CD4-positive, alpha-beta T cell (primary cell): ENCODE results near the gene SYK. TPM values are rescaled to one million over a fixed set of nuclear protein-coding genes. Genes with fewer than 3 reads are reported as not detected.

Source experiments
- ATAC-seq: fragments of 200-7000 bp; cut with Tn5 transposase; one replicate; pipeline ENCODE4 v1.10.0; 2022; ENCODE audit warnings: mild to moderate bottlenecking; ENCODE audit not compliant: poor library complexity
- CTCF ChIA-PET: fragments of 350-600 bp; sonication (Branson Sonifier 250); formaldehyde crosslinking; loops from one replicate; lab custom pipeline; 2021; ENCODE audit warnings: antibody characterized with exemption, inconsistent platforms; lab: Charles Lee
- POLR2A ChIA-PET: fragments of 350-600 bp; sonication (Branson Sonifier 250); formaldehyde crosslinking; loops from one replicate; lab custom pipeline; 2021; ENCODE audit warnings: antibody characterized with exemption, inconsistent platforms; lab: Charles Lee
- DNase-seq, 14 experiments: peaks; one replicate each; pipeline ENCODE4 v3.0.0-alpha.2; 2013 to 2020; ENCODE audit warnings: mixed read lengths in 2 of 14
- H3K27ac ChIP-seq, 2 donors: one replicate each; pipeline versions ENCODE4 v1.5.1 to v1.7.0; 2013; ENCODE audit warnings: low read length in 2 of 2, low read depth in 1 of 2, mild to moderate bottlenecking in 1 of 2
- H3K27me3 ChIP-seq, 2 experiments: 1 replicate in 1 of 2; 2 replicates in 1 of 2; pipeline versions ENCODE4 v1.6.1 to v1.7.0; 2013; ENCODE audit warnings: low read length in 2 of 2, control low read depth in 1 of 2, mild to moderate bottlenecking in 1 of 2, moderate library complexity in 1 of 2; ENCODE audit not compliant: insufficient read depth in 2 of 2, control insufficient read depth in 1 of 2
- H3K36me3 ChIP-seq: one replicate; pipeline ENCODE4 v1.6.1; 2013; ENCODE audit warnings: low read length, control low read depth; ENCODE audit not compliant: insufficient read depth
- H3K4me1 ChIP-seq: one replicate; pipeline ENCODE4 v1.6.1; 2013; ENCODE audit warnings: low read length, control low read depth; ENCODE audit not compliant: insufficient read depth
- H3K4me3 ChIP-seq: one replicate; pipeline ENCODE4 v1.5.1; 2013; ENCODE audit warnings: mild to moderate bottlenecking, low read length, moderate library complexity
- H3K9me3 ChIP-seq, 2 experiments: 1 replicate in 1 of 2; 2 replicates in 1 of 2; pipeline versions ENCODE4 v1.6.1 to v1.7.0; 2013; ENCODE audit warnings: low read length in 2 of 2, mild to moderate bottlenecking in 2 of 2, control low read depth in 1 of 2, moderate library complexity in 1 of 2; ENCODE audit not compliant: control insufficient read depth in 1 of 2, insufficient read depth in 1 of 2
- H3K27ac Mint-ChIP-seq: one replicate; pipeline ENCODE4 v1.8.0; 2020; ENCODE audit warnings: mixed read lengths
- H3K27me3 Mint-ChIP-seq: one replicate; pipeline ENCODE4 v1.8.0; 2021; ENCODE audit warnings: mixed read lengths
- H3K36me3 Mint-ChIP-seq: one replicate; pipeline ENCODE4 v1.8.0; 2021; ENCODE audit warnings: low read depth, mixed read lengths
- H3K4me1 Mint-ChIP-seq: one replicate; pipeline ENCODE4 v1.8.0; 2021; ENCODE audit warnings: low read depth, mixed read lengths
- H3K4me3 Mint-ChIP-seq: one replicate; pipeline ENCODE4 v1.8.0; 2020; ENCODE audit warnings: mild to moderate bottlenecking, mixed read lengths
- H3K9me3 Mint-ChIP-seq: one replicate; pipeline ENCODE4 v1.8.0; 2020; ENCODE audit warnings: mixed read lengths
- intact Hi-C, 2 experiments: fragments of 100-400 bp; cut with DNase I in 1 of 2; cut with micrococcal nuclease in 1 of 2; formaldehyde crosslinking; loops; one replicate each; pipeline versions ENCODE4 v1.15.1 to v1.9.0; 2023 to 2025; cut with DNase I, micrococcal nuclease
- total RNA-seq, 174 experiments: library from RNA in 2 of 174; stranded (reverse) in 2 of 174; gene quantifications; one replicate each; pipeline ENCODE4 v1.2.3 and lab custom pipeline; 2021 to 2026
- TF ChIP-seq, protein P1 (sequence below): fragments of 200-600 bp; IDR thresholded peaks from one replicate; pipeline ENCODE4 v1.8.0; 2022; ENCODE audit warnings: antibody characterized with exemption, mild to moderate bottlenecking

The SYK gene
- total RNA-seq, 2 experiments from 2014 or later, result 1.1 to 1.2 TPM

DNA sequence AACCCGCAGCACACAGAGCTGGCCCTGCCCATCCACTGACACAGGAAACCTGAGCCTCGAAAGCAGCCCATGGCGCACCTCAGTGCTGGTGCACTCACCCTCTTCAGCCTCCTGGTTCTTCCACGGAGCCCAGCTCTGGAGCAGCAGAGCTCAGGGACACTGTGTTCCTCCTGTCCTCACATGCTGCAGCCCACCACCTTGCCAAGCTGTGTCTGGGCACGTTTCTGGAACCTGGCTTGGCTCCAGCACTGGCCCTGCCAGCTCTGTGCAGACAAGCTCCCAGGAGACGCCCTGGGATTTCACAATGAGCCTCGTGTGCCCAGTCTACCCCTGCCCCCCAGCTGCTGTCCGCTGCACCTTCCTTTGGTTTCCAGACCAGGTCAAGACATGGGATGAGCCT, 119.5 kb downstream of the SYK start:
- no peak overlapping the region for H3K27ac ChIP-seq
- H3K9me3 ChIP-seq, result no peaks in the 10 kb centered on the region
- no peak overlapping the region for H3K4me3 ChIP-seq
- no peak overlapping the region for H3K4me3 Mint-ChIP-seq
- H3K27ac Mint-ChIP-seq, result no peak overlapping the region
- H3K9me3 Mint-ChIP-seq, result no peaks in the 10 kb centered on the region
- no peak for ATAC-seq
- H3K36me3 ChIP-seq, result no peaks in the 10 kb centered on the region
- TF ChIP-seq, protein P1, sequence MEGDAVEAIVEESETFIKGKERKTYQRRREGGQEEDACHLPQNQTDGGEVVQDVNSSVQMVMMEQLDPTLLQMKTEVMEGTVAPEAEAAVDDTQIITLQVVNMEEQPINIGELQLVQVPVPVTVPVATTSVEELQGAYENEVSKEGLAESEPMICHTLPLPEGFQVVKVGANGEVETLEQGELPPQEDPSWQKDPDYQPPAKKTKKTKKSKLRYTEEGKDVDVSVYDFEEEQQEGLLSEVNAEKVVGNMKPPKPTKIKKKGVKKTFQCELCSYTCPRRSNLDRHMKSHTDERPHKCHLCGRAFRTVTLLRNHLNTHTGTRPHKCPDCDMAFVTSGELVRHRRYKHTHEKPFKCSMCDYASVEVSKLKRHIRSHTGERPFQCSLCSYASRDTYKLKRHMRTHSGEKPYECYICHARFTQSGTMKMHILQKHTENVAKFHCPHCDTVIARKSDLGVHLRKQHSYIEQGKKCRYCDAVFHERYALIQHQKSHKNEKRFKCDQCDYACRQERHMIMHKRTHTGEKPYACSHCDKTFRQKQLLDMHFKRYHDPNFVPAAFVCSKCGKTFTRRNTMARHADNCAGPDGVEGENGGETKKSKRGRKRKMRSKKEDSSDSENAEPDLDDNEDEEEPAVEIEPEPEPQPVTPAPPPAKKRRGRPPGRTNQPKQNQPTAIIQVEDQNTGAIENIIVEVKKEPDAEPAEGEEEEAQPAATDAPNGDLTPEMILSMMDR, result no peak
- intact Hi-C loops, result no loop called here
- H3K4me1 Mint-ChIP-seq, result no peaks in the 10 kb centered on the region
- H3K4me1 ChIP-seq, result no peaks in the 10 kb centered on the region
- CTCF ChIA-PET, result no interaction called here
- DNase-seq, result no peak
- POLR2A ChIA-PET, result no interaction called here
- peaks cover 17% of the 10 kb centered on the region for H3K27me3 Mint-ChIP-seq
- H3K36me3 Mint-ChIP-seq, result no peaks in the 10 kb centered on the region
- H3K27me3 ChIP-seq, result peaks cover 0 to 2% of the 10 kb centered on the region in 2 experiments

DNA sequence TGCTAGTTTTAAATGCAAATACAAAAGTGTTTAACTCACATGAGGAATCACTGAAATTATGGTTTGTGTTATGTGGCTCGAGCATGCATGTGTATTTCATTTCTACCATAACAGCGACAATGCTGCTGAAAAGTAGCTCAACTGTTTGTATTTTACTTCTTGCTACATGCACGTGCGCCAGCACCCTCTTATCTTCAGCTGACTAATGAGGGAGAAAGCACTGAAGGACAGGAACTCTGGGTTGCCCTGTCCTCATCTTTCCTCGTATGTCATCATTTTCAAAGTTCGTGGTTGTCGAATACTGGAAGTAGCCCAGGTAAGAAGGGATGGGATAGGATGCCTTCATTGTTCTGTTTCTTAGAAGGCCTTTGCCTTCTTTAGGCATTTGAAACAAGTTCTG, 120.3 kb downstream of the SYK start:
- Mint-ChIP-seq H3K9me3 (no peaks in the 10 kb centered on the region), H3K4me1 (no peaks in the 10 kb centered on the region), H3K4me3 (no peak overlapping the region), H3K27me3 (peaks cover 18% of the 10 kb centered on the region), H3K27ac (no peak overlapping the region), H3K36me3 (no peaks in the 10 kb centered on the region)
- intact Hi-C loops, result no loop called here
- Histone ChIP-seq H3K4me1 (no peaks in the 10 kb centered on the region), H3K4me3 (no peak overlapping the region), H3K27ac (no peak overlapping the region), H3K9me3 (no peaks in the 10 kb centered on the region), H3K27me3 (peaks cover 2 to 9% of the 10 kb centered on the region in 2 experiments), H3K36me3 (no peaks in the 10 kb centered on the region)
- ATAC-seq (no peak), DNase-seq (no peak)
- TF ChIP-seq, protein P1, result no peak
- POLR2A ChIA-PET, result no interaction called here
- CTCF ChIA-PET, result no interaction called here

GRCh38 chr9:90925581-90926257, 124.1 kb downstream of the SYK start:
- H3K27ac ChIP-seq, result no peak overlapping the region
- H3K4me3 ChIP-seq, result no peak overlapping the region
- no peaks in the 10 kb centered on the region for H3K36me3 ChIP-seq
- Mint-ChIP-seq H3K36me3 (no peaks in the 10 kb centered on the region), H3K4me3 (no peak overlapping the region), H3K4me1 (no peaks in the 10 kb centered on the region), H3K27me3 (peaks cover 22% of the 10 kb centered on the region), H3K27ac (no peak overlapping the region), H3K9me3 (no peaks in the 10 kb centered on the region)
- intact Hi-C loops, result no loop called here
- no peaks in the 10 kb centered on the region for H3K4me1 ChIP-seq
- ChIA-PET CTCF (no interaction called here), POLR2A (no interaction called here)
- no peak for ATAC-seq
- peaks cover 2 to 9% of the 10 kb centered on the region in 2 experiments for H3K27me3 ChIP-seq
- no peaks in the 10 kb centered on the region for H3K9me3 ChIP-seq
- TF ChIP-seq, protein P1, result no peak
- DNase-seq, result no peak
